ENCODE results near the gene WIPI1. TPM values are rescaled to one million over a fixed set of nuclear protein-coding genes. Genes with fewer than 3 reads are reported as not detected.

WIPI1 gene
- total and polyA plus RNA-seq, 3 donors from 2014 or later: 25.4 to 38.3 (median 26.8) TPM

- Histone ChIP-seq H3K4me3 (no peak overlapping the region), H3K27me3 (no peaks in the 10 kb centered on the region), H3K4me1 (peaks cover 5% of the 10 kb centered on the region), H3K36me3 (ENCODE audit: low read depth, missing control alignments) (no peaks in the 10 kb centered on the region), H3K9me3 (no peaks in the 10 kb centered on the region), H3K27ac (no peak overlapping the region)
- TF ChIP-seq POLR2A (IDR thresholded peaks at IDR 0.05): no peak
- TF ChIP-seq CTCF (IDR thresholded peaks at IDR 0.05): no peak
- no peak for DNase-seq
- intact Hi-C loops (cut with DNase I; ENCODE audit: low total_unique reads): no loop called here
- whole genome bisulfite sequencing, 2 donors: 87 to 88% methylated on average over 7 of the region's 7 CpGs
Measured at GRCh38 chr17:68389041-68389440, 68.3 kb downstream of the WIPI1 start.

- H3K36me3 ChIP-seq (ENCODE audit: low read depth, missing control alignments): no peaks in the 10 kb centered on the region
- intact Hi-C loops (cut with DNase I; ENCODE audit: low total_unique reads): no loop called here
- DNase-seq: no peak
- no peak overlapping the region for H3K4me3 ChIP-seq
- no peaks in the 10 kb centered on the region for H3K9me3 ChIP-seq
- H3K27me3 ChIP-seq: no peaks in the 10 kb centered on the region
- H3K27ac ChIP-seq: no peak overlapping the region
- TF ChIP-seq POLR2A (IDR thresholded peaks at IDR 0.05) (no peak), CTCF (IDR thresholded peaks at IDR 0.05) (no peak)
- WGBS, 2 donors: 92 to 97% methylated on average over 6 of the region's 6 CpGs
- peaks cover 5% of the 10 kb centered on the region for H3K4me1 ChIP-seq
Measured at GRCh38 chr17:68387435-68388218, 69.7 kb downstream of the WIPI1 start.

DNA sequence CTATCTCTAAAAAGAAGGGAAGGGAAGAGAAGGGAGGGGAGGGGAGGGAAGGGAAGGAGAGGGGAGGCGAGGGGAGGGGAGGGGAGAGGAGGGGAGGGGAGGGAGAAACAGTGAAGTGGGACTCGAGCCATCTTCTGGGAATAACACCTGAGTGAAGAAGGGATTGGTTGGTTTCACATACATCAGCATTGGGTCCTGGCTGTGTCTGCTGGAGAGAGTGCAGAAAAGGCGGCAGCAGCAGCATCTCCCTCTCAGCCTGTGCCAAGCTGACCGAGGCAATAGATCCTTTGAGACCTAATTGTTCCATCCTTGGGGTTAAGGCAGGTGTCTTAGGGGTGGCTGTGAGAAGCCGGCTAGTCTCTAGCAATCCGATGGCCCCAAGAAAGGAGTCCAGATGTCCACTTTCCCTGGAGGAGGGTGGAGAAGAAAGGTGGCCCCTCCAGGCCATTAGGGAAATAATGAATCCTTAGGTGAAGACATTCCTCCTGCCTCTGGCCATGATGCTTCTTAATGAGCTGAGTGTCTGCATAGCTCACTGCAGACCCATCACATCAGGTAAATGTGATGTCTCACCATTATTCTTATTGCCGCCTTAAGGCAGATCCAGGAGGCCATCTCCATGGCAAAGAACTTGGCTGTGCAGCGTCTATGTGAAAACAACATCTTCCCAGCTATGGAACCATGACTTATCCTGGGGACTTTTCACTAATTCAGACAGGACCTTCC lies 71.6 kb downstream of the WIPI1 start:
- Histone ChIP-seq H3K36me3 (ENCODE audit: low read depth, missing control alignments) (no peaks in the 10 kb centered on the region), H3K27ac (no peak overlapping the region), H3K9me3 (no peaks in the 10 kb centered on the region), H3K4me3 (no peak overlapping the region), H3K27me3 (no peaks in the 10 kb centered on the region), H3K4me1 (no peaks in the 10 kb centered on the region)
- DNase-seq: no peak
- WGBS, 2 donors: 82 to 86% methylated on average over 8 of the region's 8 CpGs
- TF ChIP-seq CTCF (IDR thresholded peaks at IDR 0.05) (no peak), POLR2A (IDR thresholded peaks at IDR 0.05) (no peak)
- intact Hi-C loops (cut with DNase I; ENCODE audit: low total_unique reads): no loop called here

DNA sequence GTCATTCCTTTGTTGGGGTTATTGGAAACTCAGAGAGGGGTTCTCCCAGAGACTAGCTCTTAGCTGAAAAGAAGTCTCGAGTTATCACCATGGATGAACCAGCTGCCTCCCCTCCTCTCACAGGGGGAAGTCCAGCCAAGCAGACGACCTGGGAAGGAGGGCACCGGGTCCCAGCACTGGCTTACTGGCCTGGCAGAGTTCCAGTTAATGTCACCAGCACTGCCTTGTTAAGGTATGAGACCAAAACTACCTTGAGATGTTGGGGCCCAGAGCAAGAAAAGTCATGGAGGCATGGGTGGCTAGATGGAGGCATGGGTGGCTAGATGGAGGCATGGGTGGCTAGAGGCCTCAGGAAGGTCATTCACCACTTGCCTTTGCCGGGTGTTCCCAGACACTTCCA lies 72.4 kb downstream of the WIPI1 start:
- Histone ChIP-seq H3K4me3 (no peak overlapping the region), H3K9me3 (no peaks in the 10 kb centered on the region), H3K27me3 (no peaks in the 10 kb centered on the region), H3K4me1 (no peaks in the 10 kb centered on the region), H3K36me3 (ENCODE audit: low read depth, missing control alignments) (no peaks in the 10 kb centered on the region), H3K27ac (no peak overlapping the region)
- WGBS, 2 donors: 87 to 90% methylated on average over 4 of the region's 4 CpGs
- TF ChIP-seq CTCF (IDR thresholded peaks at IDR 0.05) (no peak), POLR2A (IDR thresholded peaks at IDR 0.05) (no peak)
- intact Hi-C loops (cut with DNase I; ENCODE audit: low total_unique reads): no loop called here
- no peak for DNase-seq

All from testis (tissue), 3 donors.